ENCODE data around the gene NR4A1. TPM values are rescaled to one million over a fixed set of nuclear protein-coding genes. Genes with fewer than 3 reads are reported as not detected.

Gene NR4A1
- total RNA-seq, 1 donor from 2014 or later, result 24.2 TPM

DNA sequence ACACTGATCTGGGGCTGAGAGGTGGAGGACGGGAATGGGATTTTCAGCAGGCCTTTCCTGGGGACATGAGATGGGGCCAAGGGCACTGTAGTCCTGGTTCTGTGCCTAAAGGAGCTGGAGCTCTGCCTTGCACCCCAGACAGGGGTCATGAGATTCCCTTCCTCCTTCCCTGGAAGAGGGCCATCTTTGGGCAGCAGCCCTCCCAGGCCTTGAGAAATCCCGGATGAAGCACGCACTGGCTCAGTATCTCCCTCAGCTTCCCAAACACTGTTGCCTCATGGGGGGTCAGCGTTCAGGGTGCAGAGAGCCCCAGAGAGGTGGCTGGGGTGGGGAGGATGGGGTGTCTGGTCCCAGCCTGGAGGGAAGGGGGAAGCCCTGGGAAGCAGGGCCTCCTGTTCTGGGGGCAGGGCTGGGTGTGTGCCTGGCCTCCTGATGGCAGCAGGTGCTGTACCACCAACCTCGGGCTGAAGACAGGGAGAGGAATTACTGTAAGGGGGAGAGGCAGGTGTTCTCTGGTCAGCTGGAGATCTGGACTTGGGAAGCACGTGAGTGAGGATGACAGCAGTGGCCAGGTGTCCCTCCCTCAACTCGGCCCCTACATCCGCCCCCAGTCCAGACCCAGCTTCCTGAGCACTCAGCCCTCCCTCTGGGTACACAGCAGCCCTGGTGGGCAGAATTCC lies 8.4 kb upstream of the NR4A1 start:
- Mint-ChIP-seq H3K36me3 (ENCODE audit: low read depth) (peaks cover 17% of the 10 kb centered on the region), H3K27me3 (no peaks in the 10 kb centered on the region), H3K4me1 (peaks cover 69% of the 10 kb centered on the region), H3K9me3 (no peaks in the 10 kb centered on the region), H3K27ac (peak overlapping the region; percentile 50), H3K4me3 (no peak overlapping the region)
- intact Hi-C loops (cut with micrococcal nuclease), result loop anchor here (1.0 kb wide), 1 partner anchor 7 kb away; no protein-coding TSS in a partner anchor
- TF ChIP-seq, protein P1, sequence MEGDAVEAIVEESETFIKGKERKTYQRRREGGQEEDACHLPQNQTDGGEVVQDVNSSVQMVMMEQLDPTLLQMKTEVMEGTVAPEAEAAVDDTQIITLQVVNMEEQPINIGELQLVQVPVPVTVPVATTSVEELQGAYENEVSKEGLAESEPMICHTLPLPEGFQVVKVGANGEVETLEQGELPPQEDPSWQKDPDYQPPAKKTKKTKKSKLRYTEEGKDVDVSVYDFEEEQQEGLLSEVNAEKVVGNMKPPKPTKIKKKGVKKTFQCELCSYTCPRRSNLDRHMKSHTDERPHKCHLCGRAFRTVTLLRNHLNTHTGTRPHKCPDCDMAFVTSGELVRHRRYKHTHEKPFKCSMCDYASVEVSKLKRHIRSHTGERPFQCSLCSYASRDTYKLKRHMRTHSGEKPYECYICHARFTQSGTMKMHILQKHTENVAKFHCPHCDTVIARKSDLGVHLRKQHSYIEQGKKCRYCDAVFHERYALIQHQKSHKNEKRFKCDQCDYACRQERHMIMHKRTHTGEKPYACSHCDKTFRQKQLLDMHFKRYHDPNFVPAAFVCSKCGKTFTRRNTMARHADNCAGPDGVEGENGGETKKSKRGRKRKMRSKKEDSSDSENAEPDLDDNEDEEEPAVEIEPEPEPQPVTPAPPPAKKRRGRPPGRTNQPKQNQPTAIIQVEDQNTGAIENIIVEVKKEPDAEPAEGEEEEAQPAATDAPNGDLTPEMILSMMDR (IDR thresholded peaks at IDR 0.05), result no peak
- no peak for ATAC-seq (ENCODE audit: low read depth)
- CTCF ChIA-PET, result interaction anchor here (1.6 to 2.3 kb wide), 3 partner anchors 8 to 18 kb away, joined by 5 to 14 read pairs (median 6); partner anchors contain the start of gene NR4A1
- DNase-seq, result no peak
- POLR2A ChIA-PET, result interaction anchor here (0.6 to 6.6 kb wide), 4 partner anchors 8 to 1416 kb away, joined by 3 to 94 read pairs (median 4); partner anchors contain the start of gene NR4A1

DNA sequence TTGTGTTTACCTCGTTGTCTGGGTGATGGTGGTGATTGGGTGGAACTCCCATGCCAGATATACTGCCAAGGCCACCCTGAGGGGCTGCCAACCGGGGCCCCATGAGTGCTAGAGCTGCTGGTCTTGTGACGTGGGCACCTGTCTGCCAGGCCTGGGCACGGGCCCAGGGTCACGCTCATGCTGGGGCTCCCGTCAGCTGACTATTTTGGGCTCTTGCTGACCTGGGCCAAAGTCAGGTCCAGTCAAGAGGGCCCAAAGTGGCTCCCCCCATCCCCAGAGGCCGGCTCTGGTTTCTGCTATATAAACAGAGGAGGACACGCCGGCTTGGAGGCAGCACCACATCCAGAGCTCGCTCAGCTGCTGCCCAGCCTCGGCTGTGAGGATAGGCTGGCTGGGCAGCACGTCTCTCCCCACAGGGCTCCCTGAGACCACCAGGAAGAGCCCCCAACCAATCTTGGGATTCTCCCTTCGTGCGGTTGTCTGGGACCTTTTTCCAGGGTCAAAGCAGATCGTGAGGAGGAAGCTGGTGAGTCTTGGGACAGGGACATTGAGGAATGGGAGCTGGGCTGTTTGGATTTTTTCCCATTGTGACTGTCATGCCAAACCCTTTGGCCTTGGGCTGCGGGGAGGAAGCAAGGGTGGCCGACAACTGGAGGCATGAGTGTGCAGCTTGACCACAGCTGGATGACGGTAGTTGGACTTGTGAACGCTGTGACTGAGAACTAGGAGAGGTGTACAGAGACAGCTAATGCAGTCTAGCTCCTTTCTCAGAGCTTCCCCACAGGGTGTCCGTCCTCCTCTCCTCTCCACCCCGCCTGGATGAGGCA lies 7.6 kb upstream of the NR4A1 start:
- no peak overlapping the region for H3K27ac Mint-ChIP-seq
- TF ChIP-seq, protein P1 (IDR thresholded peaks at IDR 0.05), result no peak
- intact Hi-C loops (cut with micrococcal nuclease), result no loop called here
- no peak for ATAC-seq (ENCODE audit: low read depth)
- H3K36me3 Mint-ChIP-seq (ENCODE audit: low read depth), result peaks cover 17% of the 10 kb centered on the region
- no peaks in the 10 kb centered on the region for H3K27me3 Mint-ChIP-seq
- ChIA-PET POLR2A (interaction anchor here (0.7 kb wide), 1 partner anchor 11 kb away, joined by 3 read pairs; no protein-coding TSS in a partner anchor), CTCF (interaction anchor here (1.2 to 1.8 kb wide), 4 partner anchors 11 to 73 kb away, joined by 3 to 6 read pairs (median 4); no protein-coding TSS in a partner anchor)
- DNase-seq, result no peak
- H3K4me1 Mint-ChIP-seq, result peaks cover 62% of the 10 kb centered on the region
- no peaks in the 10 kb centered on the region for H3K9me3 Mint-ChIP-seq
- no peak overlapping the region for H3K4me3 Mint-ChIP-seq

DNA sequence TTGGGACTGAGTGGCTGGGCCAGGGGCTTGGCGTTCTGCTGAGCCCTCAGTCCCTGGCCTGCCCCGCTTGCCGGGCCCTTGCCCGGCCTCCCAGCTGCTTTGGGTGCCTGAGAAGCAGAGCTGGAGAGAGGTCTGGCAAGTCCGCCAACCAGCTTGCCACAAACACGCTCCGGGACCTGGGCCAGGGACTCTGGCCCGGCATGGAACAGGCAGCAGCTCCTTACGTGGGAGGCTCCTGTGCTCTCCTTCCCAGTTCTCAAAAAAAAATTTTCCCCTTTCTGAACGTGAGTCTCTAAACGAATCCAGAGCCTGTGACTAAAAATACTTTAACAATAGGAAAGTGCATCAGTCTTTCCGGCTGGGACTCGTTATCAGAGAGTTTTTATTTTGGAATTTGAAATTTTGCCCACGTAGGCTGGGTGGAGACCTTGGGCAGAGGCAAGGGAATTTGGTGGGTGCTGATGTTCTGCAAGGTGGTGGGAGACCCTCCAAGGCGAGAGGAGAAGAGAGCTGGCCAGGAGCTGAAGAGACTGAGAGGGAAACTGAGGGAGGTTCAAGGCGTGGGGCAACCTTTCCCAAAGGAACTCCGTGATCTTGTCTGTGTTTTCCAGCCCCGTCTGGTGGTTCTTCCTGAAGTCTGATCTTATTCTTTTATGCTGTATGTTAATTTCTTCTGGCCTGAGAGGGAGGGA lies 6.8 kb upstream of the NR4A1 start:
- no peak overlapping the region for H3K27ac Mint-ChIP-seq
- no peaks in the 10 kb centered on the region for H3K27me3 Mint-ChIP-seq
- no peak overlapping the region for H3K4me3 Mint-ChIP-seq
- H3K36me3 Mint-ChIP-seq (ENCODE audit: low read depth), result peaks cover 17% of the 10 kb centered on the region
- ATAC-seq (ENCODE audit: low read depth) (no peak), DNase-seq (no peak)
- TF ChIP-seq, protein P1 (IDR thresholded peaks at IDR 0.05), result no peak
- ChIA-PET POLR2A (no interaction called here), CTCF (interaction anchor here (1.2 to 1.8 kb wide), 4 partner anchors 12 to 72 kb away, joined by 3 to 6 read pairs (median 4); no protein-coding TSS in a partner anchor)
- no peaks in the 10 kb centered on the region for H3K9me3 Mint-ChIP-seq
- intact Hi-C loops (cut with micrococcal nuclease), result no loop called here
- H3K4me1 Mint-ChIP-seq, result peaks cover 58% of the 10 kb centered on the region

DNA sequence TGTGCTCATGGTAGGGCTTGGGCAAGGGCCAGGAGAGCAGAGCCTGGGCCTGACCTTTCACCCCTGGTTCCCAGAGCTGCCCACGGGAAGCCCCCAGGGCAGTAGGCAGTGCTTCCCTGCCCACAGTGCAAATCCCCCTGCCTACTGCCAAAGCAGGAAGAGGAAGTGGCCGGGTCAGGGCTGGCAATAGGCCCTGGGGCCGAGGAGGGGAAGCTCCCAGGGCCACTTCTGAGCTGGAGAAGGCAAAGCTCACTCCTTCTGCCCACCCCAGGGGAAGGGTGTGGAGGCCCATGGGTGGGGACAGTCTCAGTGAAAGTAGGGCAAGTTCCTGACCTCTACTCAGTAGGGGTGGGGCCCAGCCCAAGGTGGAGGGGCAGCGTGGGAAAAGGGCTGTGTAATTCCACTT lies 5.4 kb upstream of the NR4A1 start:
- Mint-ChIP-seq H3K36me3 (ENCODE audit: low read depth) (peaks cover 17% of the 10 kb centered on the region), H3K4me3 (no peak overlapping the region), H3K27me3 (no peaks in the 10 kb centered on the region), H3K27ac (no peak overlapping the region), H3K9me3 (no peaks in the 10 kb centered on the region), H3K4me1 (peaks cover 58% of the 10 kb centered on the region)
- intact Hi-C loops (cut with micrococcal nuclease), result no loop called here
- DNase-seq (no peak), ATAC-seq (ENCODE audit: low read depth) (no peak)
- ChIA-PET POLR2A (interaction anchor here (0.5 to 1.2 kb wide), 2 partner anchors 9 to 1092 kb away, joined by 3 read pairs; no protein-coding TSS in a partner anchor), CTCF (interaction anchor here (0.8 kb wide), 1 partner anchor 24 kb away, joined by 4 read pairs; no protein-coding TSS in a partner anchor)
- TF ChIP-seq, protein P1 (IDR thresholded peaks at IDR 0.05), result no peak
